ENCODE data around the gene SH3GLB2. TPM values are rescaled to one million over a fixed set of nuclear protein-coding genes. Genes with fewer than 3 reads are reported as not detected.
A peak's percentile ranks its signal among the peaks of the same experiment; 100 is the strongest.

Gene SH3GLB2
- total and polyA plus RNA-seq, 2 experiments from 2014 or later: 21.9 to 68.0 TPM

- H2AFZ ChIP-seq: no peak overlapping the region
- Mint-ChIP-seq H3K4me1 (peaks cover 26% of the 10 kb centered on the region), H3K36me3 (ENCODE audit: low read depth) (peaks cover 2% of the 10 kb centered on the region; the same call in 2 of the 3 replicates), H3K27ac (peak overlapping the region; percentile 31; the same call in 1 of the 2 replicates), H3K9me3 (no peaks in the 10 kb centered on the region), H3K4me3 (no peak overlapping the region), H3K27me3 (ENCODE audit: insufficient read depth, low read depth, poor library complexity) (peaks cover under 1% of the 10 kb centered on the region)
- H3K4me2 ChIP-seq: no peak overlapping the region
- H3K4me3 ChIP-seq: no peak overlapping the region
- DNase-seq (ENCODE audit: low spot score) (no peak), ATAC-seq (no peak)
- no peaks in the 10 kb centered on the region for H3K27me3 ChIP-seq (ENCODE audit: insufficient read depth)
- no peak overlapping the region for H3K27ac ChIP-seq (ENCODE audit: low read depth)
- no peaks in the 10 kb centered on the region for H3F3A ChIP-seq (replicated peaks; ENCODE audit: low read depth)
- TF ChIP-seq ETS1 (IDR thresholded peaks at IDR 0.05) (no peak), NANOG (IDR thresholded peaks at IDR 0.05; ENCODE audit: borderline replicate concordance) (no peak), CTCF (conservative IDR thresholded peaks at IDR 0.05; ENCODE audit: low read depth in 2 of 2) (no peak), ZNF114 (CRISPR knock-in tag; IDR thresholded peaks at IDR 0.05) (no peak), POLR2AphosphoS5 (IDR thresholded peaks at IDR 0.05; ENCODE audit: low read depth) (no peak), EZH2 (IDR thresholded peaks at IDR 0.05; ENCODE audit: low read depth, unreplicated experiment) (no peak), CREB1 (CRISPR knock-in tag; IDR thresholded peaks at IDR 0.05; ENCODE audit: low read depth) (no peak), REST (IDR thresholded peaks at IDR 0.05; ENCODE audit: unreplicated experiment) (no peak), JUNB (IDR thresholded peaks at IDR 0.05; ENCODE audit: unreplicated experiment) (no peak), ZNF331 (CRISPR knock-in tag; IDR thresholded peaks at IDR 0.05; ENCODE audit: low read depth) (no peak), STAT1 (IDR thresholded peaks at IDR 0.05; ENCODE audit: unreplicated experiment) (no peak), EZH2phosphoT487 (IDR thresholded peaks at IDR 0.05; ENCODE audit: unreplicated experiment) (no peak), ZNF462 (CRISPR knock-in tag; IDR thresholded peaks at IDR 0.05) (no peak)
- peaks cover 41% of the 10 kb centered on the region for H3K79me2 ChIP-seq (replicated peaks; ENCODE audit: insufficient read depth)
- H3K9me2 ChIP-seq (ENCODE audit: insufficient read depth): no peaks in the 10 kb centered on the region
- no peaks in the 10 kb centered on the region for H3K36me3 ChIP-seq (ENCODE audit: insufficient read depth)
- peaks cover 9% of the 10 kb centered on the region for H3K4me1 ChIP-seq (ENCODE audit: insufficient read depth)
- peaks cover 22% of the 10 kb centered on the region for H4K20me1 ChIP-seq (replicated peaks; ENCODE audit: insufficient read depth)
Measured at GRCh38 chr9:129023908-129024233, 4.3 kb downstream of the SH3GLB2 start.
